Epithelial cell of esophagus (primary cell): ENCODE data around the gene PAF1.

Experiments
- DNase-seq: peaks from one replicate; pipeline ENCODE4 v3.0.0; 2010; ENCODE audit warnings: low read depth
- H3K4me3 ChIP-seq: 2 replicates; pipeline ENCODE4 v1.5.1; 2011; ENCODE audit warnings: mild to moderate bottlenecking, low read length, control low read depth
- CTCF ChIP-seq: IDR thresholded peaks from 2 replicates; pipeline ENCODE4 v1.5.1; 2011; ENCODE audit warnings: low read depth, mild to moderate bottlenecking, low read length, control low read depth, inconsistent platforms; ENCODE audit not compliant: insufficient read depth; ENCODE audit errors: missing control alignments

PAF1 gene

GRCh38 chr19:39425744-39426143 lies 34.8 kb upstream of the PAF1 start:
- no peak for TF ChIP-seq CTCF
- no peak overlapping the region for H3K4me3 ChIP-seq
- DNase-seq = no peak

DNA sequence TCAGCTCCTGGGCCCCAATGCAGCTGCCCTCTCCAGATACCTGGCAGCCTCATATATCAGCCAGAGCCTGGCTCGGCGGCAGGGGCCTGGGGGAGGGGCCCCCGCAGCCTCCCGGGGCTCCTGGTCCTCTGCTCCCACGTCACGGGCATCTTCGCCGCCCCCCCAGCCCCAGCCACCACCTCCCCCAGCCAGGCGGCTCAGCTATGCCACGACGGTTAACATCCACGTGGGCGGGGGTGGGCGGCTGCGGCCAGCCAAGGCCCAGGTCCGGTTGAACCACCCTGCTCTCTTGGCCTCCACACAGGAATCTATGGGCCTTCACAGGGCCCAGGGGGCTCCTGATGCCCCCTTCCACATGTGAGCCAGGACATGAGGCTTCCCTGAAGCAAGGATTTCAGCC lies 34.0 kb upstream of the PAF1 start:
- DNase-seq = no peak
- H3K4me3 ChIP-seq = no peak overlapping the region
- no peak for TF ChIP-seq CTCF

GRCh38 chr19:39423258-39424086 lies 32.6 kb upstream of the PAF1 start:
- no peak for TF ChIP-seq CTCF
- DNase-seq = no peak
- H3K4me3 ChIP-seq = no peak overlapping the region

GRCh38 chr19:39422020-39422419 lies 31.1 kb upstream of the PAF1 start:
- no peak overlapping the region for H3K4me3 ChIP-seq
- TF ChIP-seq CTCF = no peak
- no peak for DNase-seq

- no peak overlapping the region for H3K4me3 ChIP-seq
- no peak for DNase-seq
- TF ChIP-seq CTCF = no peak
Measured at GRCh38 chr19:39420769-39421168, 29.9 kb upstream of the PAF1 start.

GRCh38 chr19:39419003-39419402 lies 28.1 kb upstream of the PAF1 start:
- no peak for DNase-seq
- no peak for TF ChIP-seq CTCF
- no peak overlapping the region for H3K4me3 ChIP-seq
